Astrocyte (in vitro differentiated cells and primary cell): Measurements from ENCODE around the gene IGFALS. TPM values are rescaled to one million over a fixed set of nuclear protein-coding genes. Genes with fewer than 3 reads are reported as not detected.

Experiments
- DNase-seq: peaks from one replicate; pipeline ENCODE4 v3.0.0-alpha.2; 2010; ENCODE audit warnings: low read depth
- FAIRE-seq: peaks from 2 replicates; lab custom pipeline; 2011; peaks lifted over from hg19 to GRCh38; lab: Jason Lieb, UNC
- H2AFZ ChIP-seq: 2 replicates; pipeline ENCODE4 v1.6.0; 2012; ENCODE audit warnings: low read depth, low read length, inconsistent platforms
- H3K27ac ChIP-seq: 2 replicates; pipeline ENCODE4 v1.5.1; 2011; ENCODE audit warnings: low read depth, low read length, inconsistent platforms
- H3K27me3 ChIP-seq: 2 replicates; pipeline ENCODE4 v1.6.0; 2011; ENCODE audit warnings: low read length, inconsistent platforms; ENCODE audit not compliant: insufficient read depth
- H3K36me3 ChIP-seq: 2 replicates; pipeline ENCODE4 v1.5.1; 2011; ENCODE audit warnings: low read length, inconsistent platforms; ENCODE audit not compliant: insufficient read depth
- H3K4me1 ChIP-seq: 2 replicates; pipeline ENCODE4 v1.5.1; 2011; ENCODE audit warnings: low read length, inconsistent platforms; ENCODE audit not compliant: insufficient read depth
- H3K4me2 ChIP-seq: 2 replicates; pipeline ENCODE4 v1.6.0; 2012; ENCODE audit warnings: low read length, inconsistent platforms
- H3K4me3 ChIP-seq: 2 replicates; pipeline ENCODE4 v1.5.1; 2011; ENCODE audit warnings: low read depth, mild to moderate bottlenecking, low read length, inconsistent platforms; ENCODE audit not compliant: insufficient read depth
- H3K79me2 ChIP-seq: 2 replicates; pipeline ENCODE4 v1.6.0; 2012; ENCODE audit warnings: mild to moderate bottlenecking, low read length, inconsistent platforms; ENCODE audit not compliant: insufficient read depth
- H3K9ac ChIP-seq: 2 replicates; pipeline ENCODE4 v1.6.0; 2012; ENCODE audit warnings: mild to moderate bottlenecking, low read length, inconsistent platforms
- H3K9me3 ChIP-seq: 2 replicates; pipeline ENCODE4 v1.5.1; 2012; ENCODE audit warnings: low read depth, mild to moderate bottlenecking, low read length, inconsistent platforms; ENCODE audit not compliant: insufficient read depth
- H4K20me1 ChIP-seq: 2 replicates; pipeline ENCODE4 v1.6.0; 2012; ENCODE audit warnings: low read length, inconsistent platforms; ENCODE audit not compliant: insufficient read depth
- H3K27ac Mint-ChIP-seq: one replicate; pipeline ENCODE4 v1.8.0; 2021; ENCODE audit warnings: mild to moderate bottlenecking, mixed read lengths; ENCODE audit not compliant: unreplicated experiment
- H3K27me3 Mint-ChIP-seq: one replicate; pipeline ENCODE4 v1.8.0; 2021; ENCODE audit warnings: low read depth, mixed read lengths; ENCODE audit not compliant: unreplicated experiment
- H3K36me3 Mint-ChIP-seq: one replicate; pipeline ENCODE4 v1.8.0; 2021; ENCODE audit warnings: low read depth, mixed read lengths; ENCODE audit not compliant: unreplicated experiment
- H3K4me1 Mint-ChIP-seq: one replicate; pipeline ENCODE4 v1.8.0; 2021; ENCODE audit warnings: low read depth, mixed read lengths; ENCODE audit not compliant: unreplicated experiment
- H3K4me3 Mint-ChIP-seq: one replicate; pipeline ENCODE4 v1.8.0; 2021; ENCODE audit warnings: mild to moderate bottlenecking, moderate library complexity, mixed read lengths; ENCODE audit not compliant: unreplicated experiment
- H3K9me3 Mint-ChIP-seq: one replicate; pipeline ENCODE4 v1.8.0; 2021; ENCODE audit warnings: mild to moderate bottlenecking, mixed read lengths; ENCODE audit not compliant: unreplicated experiment
- EZH2 ChIP-seq: IDR thresholded peaks from 2 replicates; pipeline ENCODE4 v1.6.1; 2012; ENCODE audit warnings: mild to moderate bottlenecking, low read length, inconsistent platforms; ENCODE audit not compliant: insufficient read depth
- total RNA-seq: library from RNA; stranded (reverse); gene quantifications from 2 replicates; pipeline ENCODE4 v1.2.1, GENCODE V29; 2021
- TF ChIP-seq, protein P1 (sequence below): IDR thresholded peaks from 2 replicates; pipeline ENCODE4 v1.5.1; 2011; ENCODE audit warnings: low read depth, mild to moderate bottlenecking, inconsistent platforms, low read length, moderate library complexity; ENCODE audit not compliant: insufficient read depth

The IGFALS gene
- total RNA-seq, 1 donor from 2014 or later = not detected

DNA sequence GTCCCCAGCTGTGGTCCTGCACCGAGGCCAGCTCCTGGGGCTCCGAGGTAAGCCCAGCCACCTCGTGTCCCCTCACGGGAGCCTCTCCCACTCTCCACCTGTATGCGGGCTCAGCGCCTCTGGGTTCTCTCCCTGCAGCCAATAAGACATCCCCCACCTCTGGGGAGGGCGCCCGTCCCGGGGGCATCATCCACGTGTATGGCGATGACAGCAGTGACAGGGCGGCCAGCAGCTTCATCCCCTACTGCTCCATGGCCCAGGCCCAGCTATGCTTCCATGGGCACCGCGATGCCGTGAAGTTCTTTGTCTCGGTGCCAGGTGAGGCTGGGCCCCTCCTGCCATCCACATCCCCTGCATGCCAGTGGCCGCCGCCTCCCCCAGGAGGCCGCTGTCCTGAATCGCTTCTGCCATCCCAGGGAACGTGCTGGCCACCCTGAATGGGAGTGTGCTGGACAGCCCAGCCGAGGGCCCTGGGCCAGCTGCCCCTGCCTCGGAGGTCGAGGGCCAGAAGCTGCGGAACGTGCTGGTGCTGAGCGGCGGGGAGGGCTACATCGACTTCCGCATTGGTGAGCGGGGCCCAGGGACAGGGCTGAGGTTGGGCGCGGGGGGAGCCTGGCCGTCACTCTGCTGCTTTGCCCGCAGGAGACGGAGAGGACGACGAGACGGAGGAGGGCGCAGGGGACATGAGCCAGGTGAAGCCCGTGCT, 25.3 kb downstream of the IGFALS start:
- Histone ChIP-seq H3K27me3 (no peaks in the 10 kb centered on the region), H3K27ac (no peak overlapping the region), H3K4me2 (no peak overlapping the region), H3K4me1 (peaks cover 16% of the 10 kb centered on the region), H3K79me2 (peaks cover 15% of the 10 kb centered on the region), H2AFZ (no peak overlapping the region), H3K9ac (no peak overlapping the region), H4K20me1 (peaks cover 48% of the 10 kb centered on the region), H3K36me3 (no peaks in the 10 kb centered on the region), H3K9me3 (no peaks in the 10 kb centered on the region), H3K4me3 (no peak overlapping the region)
- no peak overlapping the region for H3K4me3 Mint-ChIP-seq
- no peaks in the 10 kb centered on the region for H3K9me3 Mint-ChIP-seq
- FAIRE-seq (no peak), DNase-seq (no peak)
- H3K27me3 Mint-ChIP-seq = no peaks in the 10 kb centered on the region
- no peaks in the 10 kb centered on the region for H3K36me3 Mint-ChIP-seq
- no peak overlapping the region for H3K27ac Mint-ChIP-seq
- no peak for TF ChIP-seq EZH2
- TF ChIP-seq, protein P1, sequence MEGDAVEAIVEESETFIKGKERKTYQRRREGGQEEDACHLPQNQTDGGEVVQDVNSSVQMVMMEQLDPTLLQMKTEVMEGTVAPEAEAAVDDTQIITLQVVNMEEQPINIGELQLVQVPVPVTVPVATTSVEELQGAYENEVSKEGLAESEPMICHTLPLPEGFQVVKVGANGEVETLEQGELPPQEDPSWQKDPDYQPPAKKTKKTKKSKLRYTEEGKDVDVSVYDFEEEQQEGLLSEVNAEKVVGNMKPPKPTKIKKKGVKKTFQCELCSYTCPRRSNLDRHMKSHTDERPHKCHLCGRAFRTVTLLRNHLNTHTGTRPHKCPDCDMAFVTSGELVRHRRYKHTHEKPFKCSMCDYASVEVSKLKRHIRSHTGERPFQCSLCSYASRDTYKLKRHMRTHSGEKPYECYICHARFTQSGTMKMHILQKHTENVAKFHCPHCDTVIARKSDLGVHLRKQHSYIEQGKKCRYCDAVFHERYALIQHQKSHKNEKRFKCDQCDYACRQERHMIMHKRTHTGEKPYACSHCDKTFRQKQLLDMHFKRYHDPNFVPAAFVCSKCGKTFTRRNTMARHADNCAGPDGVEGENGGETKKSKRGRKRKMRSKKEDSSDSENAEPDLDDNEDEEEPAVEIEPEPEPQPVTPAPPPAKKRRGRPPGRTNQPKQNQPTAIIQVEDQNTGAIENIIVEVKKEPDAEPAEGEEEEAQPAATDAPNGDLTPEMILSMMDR = no peak
- peaks cover 6% of the 10 kb centered on the region for H3K4me1 Mint-ChIP-seq

DNA sequence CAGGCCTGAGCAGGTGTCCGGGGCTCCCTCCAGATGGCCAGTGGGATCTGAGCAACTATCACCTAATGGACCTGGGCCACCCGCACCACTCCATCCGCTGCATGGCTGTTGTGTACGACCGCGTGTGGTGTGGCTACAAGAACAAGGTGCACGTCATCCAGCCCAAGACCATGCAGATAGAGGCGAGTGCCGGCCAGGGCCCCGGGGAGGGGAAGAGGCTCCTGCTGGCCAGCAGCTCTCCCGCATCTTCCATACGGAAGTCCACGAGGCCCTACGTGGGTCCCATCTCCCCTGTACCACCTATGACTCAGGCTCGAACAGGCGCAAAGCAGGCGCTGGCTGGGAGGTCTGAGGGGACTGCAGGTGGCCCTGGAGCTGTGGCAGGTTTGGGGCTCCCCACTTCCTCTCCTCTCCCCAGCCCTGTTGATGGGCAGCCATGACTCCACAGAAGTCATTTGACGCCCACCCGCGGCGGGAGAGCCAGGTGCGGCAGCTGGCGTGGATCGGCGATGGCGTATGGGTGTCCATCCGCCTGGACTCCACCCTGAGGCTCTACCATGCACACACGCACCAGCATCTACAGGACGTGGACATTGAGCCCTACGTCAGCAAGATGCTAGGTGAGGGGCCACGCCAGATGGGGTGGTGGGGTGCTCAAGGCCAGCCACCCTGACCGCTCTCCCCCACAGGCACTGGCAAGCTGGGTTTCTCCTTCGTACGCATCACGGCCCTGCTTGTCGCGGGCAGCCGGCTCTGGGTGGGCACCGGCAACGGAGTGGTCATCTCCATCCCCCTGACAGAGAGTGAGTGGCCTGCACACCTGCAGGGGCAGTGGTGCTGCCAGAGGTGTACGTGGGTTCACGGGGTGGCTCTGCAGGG, 26.1 kb downstream of the IGFALS start:
- no peak overlapping the region for H3K4me3 Mint-ChIP-seq
- H3K4me1 Mint-ChIP-seq = peaks cover 5% of the 10 kb centered on the region
- Histone ChIP-seq H3K27ac (no peak overlapping the region), H3K79me2 (peaks cover 7% of the 10 kb centered on the region), H2AFZ (no peak overlapping the region), H3K27me3 (no peaks in the 10 kb centered on the region), H3K4me2 (no peak overlapping the region), H3K4me1 (peaks cover 15% of the 10 kb centered on the region), H3K36me3 (no peaks in the 10 kb centered on the region), H3K4me3 (no peak overlapping the region), H3K9ac (no peak overlapping the region), H3K9me3 (no peaks in the 10 kb centered on the region), H4K20me1 (peaks cover 50% of the 10 kb centered on the region)
- no peaks in the 10 kb centered on the region for H3K36me3 Mint-ChIP-seq
- TF ChIP-seq EZH2 = no peak
- TF ChIP-seq, protein P1 = no peak
- no peaks in the 10 kb centered on the region for H3K9me3 Mint-ChIP-seq
- no peak for FAIRE-seq
- peak overlapping the region; percentile 44 for H3K27ac Mint-ChIP-seq
- no peak for DNase-seq
- no peaks in the 10 kb centered on the region for H3K27me3 Mint-ChIP-seq

DNA sequence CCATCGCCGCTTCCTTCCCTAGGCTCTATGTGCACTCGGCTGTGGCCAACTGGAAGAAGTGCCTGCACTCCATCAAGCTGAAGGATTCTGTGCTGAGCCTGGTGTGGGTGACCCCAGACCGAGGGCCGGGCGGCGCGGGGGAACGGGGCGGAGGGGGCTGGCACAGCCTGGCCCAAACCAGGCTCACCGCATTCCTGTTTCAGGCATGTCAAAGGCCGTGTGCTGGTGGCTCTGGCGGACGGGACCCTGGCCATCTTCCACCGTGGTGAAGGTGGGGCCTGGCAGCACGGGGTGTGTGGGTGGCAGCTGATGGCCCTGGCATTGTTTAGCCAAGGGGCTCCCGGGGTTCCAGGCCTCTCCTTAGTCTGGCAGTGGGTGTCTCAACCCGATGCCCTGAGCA, 26.8 kb downstream of the IGFALS start:
- no peak overlapping the region for H3K27ac Mint-ChIP-seq
- H3K79me2 ChIP-seq = peaks cover under 1% of the 10 kb centered on the region
- no peaks in the 10 kb centered on the region for H3K36me3 ChIP-seq
- H3K9me3 Mint-ChIP-seq = no peaks in the 10 kb centered on the region
- H2AFZ ChIP-seq = no peak overlapping the region
- no peak overlapping the region for H3K4me3 Mint-ChIP-seq
- H3K9me3 ChIP-seq = no peaks in the 10 kb centered on the region
- FAIRE-seq = no peak
- H4K20me1 ChIP-seq = peaks cover 44% of the 10 kb centered on the region
- H3K27ac ChIP-seq = no peak overlapping the region
- H3K27me3 Mint-ChIP-seq = no peaks in the 10 kb centered on the region
- no peak overlapping the region for H3K4me3 ChIP-seq
- peaks cover 2% of the 10 kb centered on the region for H3K4me1 Mint-ChIP-seq
- no peaks in the 10 kb centered on the region for H3K36me3 Mint-ChIP-seq
- H3K4me1 ChIP-seq = peaks cover 9% of the 10 kb centered on the region
- no peak overlapping the region for H3K9ac ChIP-seq
- no peak overlapping the region for H3K4me2 ChIP-seq
- no peak for DNase-seq
- TF ChIP-seq EZH2 = no peak
- TF ChIP-seq, protein P1 = no peak
- no peaks in the 10 kb centered on the region for H3K27me3 ChIP-seq
